CD4-positive, alpha-beta T cell treated with Interleukin-10 for 1 hour (primary cell): Measurements from ENCODE around the gene PACSIN2.
A peak's percentile ranks its signal among the peaks of the same experiment; 100 is the strongest.
"Not testable (repeated sequence)": the region's sequence is repeated elsewhere in the genome, so short reads cannot be mapped to it uniquely, and the experiment has no call there.

Experiments
- DNase-seq: peaks from one replicate; pipeline ENCODE4 v3.0.0-alpha.2; 2020

PACSIN2 gene

GRCh38 chr22:43014869-43015676 is at the start of gene PACSIN2:
Gene PACSIN2, minus strand, starts transcription at chr22:43015149. Its CDS starts 103,069 bp downstream, at chr22:42912080.
- peak; percentile 99 for DNase-seq

- peak; percentile 26 for DNase-seq
These were observed 45.2 kb upstream of the PACSIN2 start for GRCh38 chr22:43060183-43060582.

GRCh38 chr22:43057641-43058040 is 42.7 kb upstream of the PACSIN2 start:
- DNase-seq = no peak

GRCh38 chr22:43053176-43053575 is 38.2 kb upstream of the PACSIN2 start:
- no peak for DNase-seq

GRCh38 chr22:43050995-43051394 is 36.0 kb upstream of the PACSIN2 start:
- no peak for DNase-seq

GRCh38 chr22:43047605-43048004 is 32.7 kb upstream of the PACSIN2 start:
- no peak for DNase-seq

GRCh38 chr22:43044290-43044712 is 29.4 kb upstream of the PACSIN2 start:
- no peak for DNase-seq

GRCh38 chr22:43042101-43042780 is 27.3 kb upstream of the PACSIN2 start:
- no peak for DNase-seq

- no peak for DNase-seq
These were observed 24.9 kb upstream of the PACSIN2 start for GRCh38 chr22:43039800-43040199.

GRCh38 chr22:43038325-43038724 is 23.4 kb upstream of the PACSIN2 start:
- no peak for DNase-seq

GRCh38 chr22:43036282-43036829 is 21.4 kb upstream of the PACSIN2 start:
- DNase-seq = no peak

- DNase-seq = no peak
These were observed 20.3 kb upstream of the PACSIN2 start for GRCh38 chr22:43035250-43035649.

- no peak for DNase-seq
These were observed 16.7 kb upstream of the PACSIN2 start for GRCh38 chr22:43031617-43032016.

- no peak for DNase-seq
These were observed 3.7 kb upstream of the PACSIN2 start for GRCh38 chr22:43018615-43019014.

- no peak for DNase-seq
These were observed 2.8 kb upstream of the PACSIN2 start for GRCh38 chr22:43017525-43018460.

GRCh38 chr22:43016150-43016549 is 1.2 kb upstream of the PACSIN2 start:
- DNase-seq = not testable (repeated sequence)

- no peak for DNase-seq
These were observed 711 bp upstream of the PACSIN2 start for GRCh38 chr22:43015677-43016042.

- DNase-seq = peak; percentile 67
These were observed 557 bp downstream of the PACSIN2 start for GRCh38 chr22:43014316-43014868.

- DNase-seq = no peak
These were observed 1.3 kb downstream of the PACSIN2 start for GRCh38 chr22:43013355-43014315.

- DNase-seq = no peak
These were observed 2.6 kb downstream of the PACSIN2 start for GRCh38 chr22:43012390-43012789.

GRCh38 chr22:43011079-43011478 is 3.9 kb downstream of the PACSIN2 start:
- no peak for DNase-seq
